Fibroblast of gingiva (primary cell): ENCODE results near the gene SSTR4.
"Not testable (repeated sequence)": the region's sequence is repeated elsewhere in the genome, so short reads cannot be mapped to it uniquely, and the experiment has no call there.

Experiments used
- DNase-seq: peaks from one replicate; pipeline ENCODE4 v3.0.0-alpha.2; 2011; ENCODE audit warnings: low read depth

SSTR4 gene, protein sequence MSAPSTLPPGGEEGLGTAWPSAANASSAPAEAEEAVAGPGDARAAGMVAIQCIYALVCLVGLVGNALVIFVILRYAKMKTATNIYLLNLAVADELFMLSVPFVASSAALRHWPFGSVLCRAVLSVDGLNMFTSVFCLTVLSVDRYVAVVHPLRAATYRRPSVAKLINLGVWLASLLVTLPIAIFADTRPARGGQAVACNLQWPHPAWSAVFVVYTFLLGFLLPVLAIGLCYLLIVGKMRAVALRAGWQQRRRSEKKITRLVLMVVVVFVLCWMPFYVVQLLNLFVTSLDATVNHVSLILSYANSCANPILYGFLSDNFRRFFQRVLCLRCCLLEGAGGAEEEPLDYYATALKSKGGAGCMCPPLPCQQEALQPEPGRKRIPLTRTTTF

GRCh38 chr20:23034721-23035671 lies at the start of gene SSTR4:
TSS of gene SSTR4 (plus strand) at chr20:23035312. CDS start at chr20:23035484, 172 bp downstream.
- DNase-seq, result no peak

- no peak for DNase-seq
Observed at GRCh38 chr20:22986601-22987000, 48.5 kb upstream of the SSTR4 start.

DNA sequence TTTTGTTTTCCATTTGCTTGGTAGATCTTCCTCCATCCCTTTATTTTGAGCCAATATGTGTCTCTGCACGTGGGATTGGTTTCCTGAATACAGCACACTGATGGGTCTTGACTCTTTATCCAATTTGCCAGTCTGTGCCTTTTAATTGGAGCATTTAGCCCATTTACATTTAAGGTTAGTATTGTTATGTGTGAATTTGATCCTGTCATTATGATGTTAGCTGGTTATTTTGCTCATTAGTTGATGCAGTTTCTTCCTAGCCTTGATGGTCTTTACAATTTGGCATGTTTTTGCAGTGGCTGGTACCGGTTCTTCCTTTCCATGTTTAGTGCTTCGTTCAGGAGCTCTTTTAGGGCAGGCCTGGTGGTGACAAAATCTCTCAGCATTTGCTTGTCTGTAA lies 43.7 kb upstream of the SSTR4 start:
- DNase-seq, result not testable (repeated sequence)

DNA sequence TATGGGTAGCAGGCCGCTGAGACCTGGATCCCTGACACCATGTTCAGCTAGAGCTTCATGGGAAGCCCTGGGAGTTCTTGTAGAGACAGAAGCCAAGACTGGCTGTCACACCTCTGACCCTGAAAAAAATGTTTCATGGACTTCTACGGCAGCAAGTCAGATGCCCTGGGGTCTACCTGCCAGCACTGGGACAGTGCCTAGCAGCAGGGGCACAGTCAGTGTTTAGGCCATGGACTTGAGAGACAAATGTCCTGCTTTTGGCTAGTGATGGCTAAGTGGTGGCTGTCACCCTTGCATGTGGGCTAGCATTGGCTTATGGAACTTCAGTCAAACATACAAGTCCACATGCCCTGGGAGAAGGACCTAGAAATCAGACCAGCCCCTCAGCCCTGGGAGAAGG lies 41.3 kb upstream of the SSTR4 start:
- DNase-seq, result no peak

- no peak for DNase-seq
Observed at GRCh38 chr20:22995923-22996322, 39.2 kb upstream of the SSTR4 start.

DNA sequence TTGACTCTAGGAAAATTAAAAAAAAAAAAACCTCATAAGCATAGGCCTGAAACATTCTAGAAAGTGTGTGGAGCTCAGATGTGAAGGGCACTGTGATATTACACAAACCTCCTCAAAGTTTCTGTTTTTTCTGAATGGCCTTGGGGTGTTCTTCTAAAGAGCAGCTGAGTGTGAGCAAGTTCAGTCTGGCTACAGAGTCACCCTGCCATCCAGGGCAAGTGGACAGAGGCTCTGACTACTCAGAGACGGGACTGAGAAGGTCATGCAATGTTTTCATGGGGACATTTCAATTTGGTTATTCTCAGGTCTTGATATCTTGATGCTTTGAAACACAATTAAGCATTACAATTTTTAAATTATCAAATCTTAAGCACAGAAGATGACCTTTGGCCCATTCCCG lies 36.6 kb upstream of the SSTR4 start:
- DNase-seq, result no peak

- DNase-seq, result peak; percentile 38
Observed at GRCh38 chr20:22999756-23000155, 35.4 kb upstream of the SSTR4 start.

DNA sequence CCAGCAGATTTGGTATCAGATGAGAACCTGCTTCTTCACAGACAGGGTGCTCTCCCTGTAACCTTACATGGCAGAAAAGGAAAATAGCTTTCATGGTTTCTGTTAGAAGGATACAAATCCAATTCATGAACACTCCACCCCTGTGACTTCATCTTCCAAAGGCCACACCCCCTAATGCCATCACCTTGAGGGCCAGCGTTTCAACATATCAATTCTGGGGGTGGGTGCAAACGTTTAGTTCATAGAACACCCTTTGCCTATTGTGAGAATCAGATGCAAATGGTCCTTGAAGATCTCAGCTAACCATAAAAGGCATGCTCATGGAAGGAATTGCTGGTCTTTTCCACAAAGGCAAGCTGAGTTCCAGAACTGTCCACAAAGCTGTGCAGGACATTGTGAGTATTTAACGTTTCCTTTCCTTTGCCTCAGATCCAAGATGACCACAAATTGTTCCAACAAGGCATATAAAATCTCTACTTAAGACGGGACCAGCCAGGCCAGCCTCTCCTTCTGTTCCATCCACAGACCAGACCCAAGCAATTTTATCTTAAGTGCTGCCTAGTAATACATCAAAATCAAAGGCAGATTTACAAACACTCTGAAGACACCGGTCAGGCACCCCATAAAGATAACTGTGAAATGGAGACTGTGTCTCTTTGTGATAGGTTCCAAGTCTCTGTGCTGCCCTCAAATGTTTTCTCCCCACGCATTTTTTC lies 34.7 kb upstream of the SSTR4 start:
- DNase-seq, result no peak

DNA sequence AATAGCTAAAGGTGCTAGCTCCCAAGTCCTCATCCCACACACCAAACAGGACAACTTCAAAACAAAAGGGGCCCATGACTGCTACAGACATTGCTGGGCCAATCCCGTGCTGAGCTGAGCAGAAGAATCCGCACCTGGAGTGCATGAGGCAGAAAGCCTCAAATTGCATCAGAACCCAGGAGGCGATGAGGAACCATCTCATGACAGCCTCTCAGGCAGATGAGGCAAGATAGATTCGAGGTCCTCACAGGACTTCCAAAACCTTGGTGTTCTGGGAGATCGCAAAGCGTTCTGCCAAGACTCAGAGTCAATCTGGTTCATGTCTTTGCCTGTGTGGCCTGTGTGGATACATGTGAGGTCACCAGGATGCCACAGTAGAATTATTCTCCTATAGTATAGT lies 32.8 kb upstream of the SSTR4 start:
- DNase-seq, result no peak

GRCh38 chr20:23003077-23003635 lies 32.0 kb upstream of the SSTR4 start:
- no peak for DNase-seq

- DNase-seq, result no peak
Observed at GRCh38 chr20:23003881-23004460, 31.1 kb upstream of the SSTR4 start.

- DNase-seq, result no peak
Observed at GRCh38 chr20:23005776-23006175, 29.3 kb upstream of the SSTR4 start.

DNA sequence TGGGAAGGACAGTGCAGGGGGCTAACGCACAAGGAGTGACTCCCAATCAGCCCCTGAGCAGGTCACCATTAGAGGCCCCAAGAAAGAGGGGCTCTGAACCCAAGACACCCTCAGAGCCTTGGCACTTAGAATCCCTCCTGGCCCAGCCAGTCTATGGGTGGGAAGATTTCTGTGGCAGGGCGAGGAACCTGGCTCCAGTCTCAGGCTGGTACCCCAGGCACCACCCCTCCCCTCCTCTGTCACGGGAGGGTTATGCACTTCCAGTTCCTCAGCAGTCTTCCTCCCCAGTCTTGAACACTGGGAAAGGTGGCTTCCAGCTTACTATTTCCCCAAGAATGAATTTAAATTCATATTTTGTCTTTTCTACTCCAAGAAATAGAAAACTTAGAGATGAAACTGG lies 27.6 kb upstream of the SSTR4 start:
- DNase-seq, result no peak

DNA sequence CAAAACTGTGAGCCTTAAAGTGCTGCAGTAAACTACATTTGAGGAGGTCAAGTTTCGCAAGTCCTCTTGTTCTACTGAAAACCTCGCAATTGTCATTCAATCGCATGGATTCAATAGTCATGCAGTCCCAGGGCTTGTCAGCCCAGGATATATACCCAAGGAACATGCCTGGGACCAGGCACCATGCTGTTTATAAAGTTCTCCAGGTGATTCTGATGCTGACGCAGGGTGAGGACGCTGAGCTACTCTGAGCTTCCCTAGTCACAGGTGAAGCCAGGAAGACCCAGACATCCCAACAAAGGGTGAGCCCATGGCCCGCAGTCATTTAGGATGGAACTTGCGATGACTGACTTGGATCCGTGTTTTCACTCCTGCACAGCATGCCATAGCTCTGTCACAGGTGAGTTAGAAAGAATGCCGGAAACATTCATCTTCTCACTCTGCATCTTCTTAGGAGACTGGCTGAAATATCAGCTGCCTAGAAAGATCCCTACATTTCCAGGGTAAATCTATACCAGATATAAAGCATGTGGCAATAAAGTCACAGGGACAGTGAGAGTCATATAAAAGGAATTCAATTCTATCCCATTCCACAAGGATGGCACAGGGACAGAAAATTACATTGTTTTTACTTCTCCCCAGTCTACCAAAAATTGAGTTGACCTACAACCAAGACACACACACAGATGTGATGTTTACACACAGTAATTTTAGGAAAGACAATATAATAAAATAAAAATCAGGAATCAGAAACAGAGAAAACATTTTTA lies 27.0 kb upstream of the SSTR4 start:
- no peak for DNase-seq

DNA sequence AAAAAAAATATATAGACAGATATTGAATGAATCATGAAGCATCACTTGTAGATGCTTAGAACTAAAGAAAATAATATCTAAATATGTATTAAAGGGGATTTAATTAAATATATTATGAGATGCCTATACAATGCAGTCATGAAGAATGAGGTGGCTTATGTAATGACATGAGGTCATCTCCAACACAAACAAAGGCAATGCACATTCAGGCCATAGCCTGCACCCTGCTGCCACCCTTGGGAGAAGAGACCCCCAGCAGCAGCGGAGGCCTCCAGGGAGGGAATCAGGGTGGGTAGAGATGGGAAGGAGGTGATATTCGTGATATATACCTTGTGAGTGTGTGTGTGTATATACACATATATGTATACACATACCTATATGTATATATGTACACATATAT lies 26.4 kb upstream of the SSTR4 start:
- DNase-seq, result no peak

- no peak for DNase-seq
Observed at GRCh38 chr20:23009636-23010035, 25.5 kb upstream of the SSTR4 start.

GRCh38 chr20:23010096-23010495 lies 25.0 kb upstream of the SSTR4 start:
- no peak for DNase-seq

DNA sequence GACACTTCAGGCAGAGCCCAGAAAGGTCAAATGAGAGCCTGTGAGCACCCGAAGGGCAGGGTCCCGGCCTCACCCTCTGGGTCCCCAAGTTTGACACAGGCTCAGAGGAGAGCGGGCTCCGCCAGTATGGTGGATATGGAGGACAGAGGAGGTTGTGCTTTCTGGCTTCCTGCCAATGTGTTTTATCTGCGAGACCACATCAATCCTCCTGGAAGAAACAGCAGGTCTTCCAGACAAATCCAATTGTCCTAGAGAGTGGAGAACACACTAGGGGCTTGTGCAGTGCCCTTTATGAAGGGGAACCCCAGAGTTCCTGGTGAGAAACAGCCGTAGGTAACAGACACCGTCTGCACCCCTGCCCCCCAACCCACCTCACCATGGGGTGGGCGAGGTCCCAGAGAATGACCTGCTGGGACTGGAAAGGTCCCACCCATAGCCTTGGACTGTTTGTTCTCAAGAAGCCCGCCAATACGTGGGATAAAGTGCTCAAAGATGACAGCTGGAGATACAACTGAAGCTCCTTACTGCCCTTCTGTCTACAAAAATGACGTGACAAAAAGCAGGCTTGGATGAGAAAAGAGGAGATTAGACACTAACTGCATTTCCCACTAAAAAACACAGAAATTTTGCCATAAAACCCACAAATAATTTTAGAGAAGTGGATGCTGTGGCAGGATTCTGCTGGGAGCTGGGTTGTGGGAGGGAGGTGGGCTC lies 23.9 kb upstream of the SSTR4 start:
- DNase-seq, result no peak

DNA sequence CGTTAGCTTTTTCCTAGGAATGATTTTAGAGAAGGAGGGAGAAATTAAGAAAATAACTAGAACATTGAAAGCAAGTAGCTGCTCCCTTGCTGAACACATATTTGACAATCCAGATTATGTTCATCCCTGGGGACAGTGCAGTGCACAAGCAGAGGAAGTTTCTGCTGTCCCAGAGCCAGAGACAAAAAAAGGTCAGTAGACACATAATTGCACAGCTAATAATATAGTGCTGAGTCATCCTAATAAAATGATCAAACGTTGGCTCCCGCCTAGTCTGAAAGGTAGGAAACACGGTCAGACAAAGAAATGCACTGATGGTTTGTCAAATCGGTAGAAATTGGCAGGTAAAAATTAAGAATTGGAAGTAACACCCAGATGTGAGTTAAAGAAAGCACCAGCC lies 21.7 kb upstream of the SSTR4 start:
- no peak for DNase-seq

DNA sequence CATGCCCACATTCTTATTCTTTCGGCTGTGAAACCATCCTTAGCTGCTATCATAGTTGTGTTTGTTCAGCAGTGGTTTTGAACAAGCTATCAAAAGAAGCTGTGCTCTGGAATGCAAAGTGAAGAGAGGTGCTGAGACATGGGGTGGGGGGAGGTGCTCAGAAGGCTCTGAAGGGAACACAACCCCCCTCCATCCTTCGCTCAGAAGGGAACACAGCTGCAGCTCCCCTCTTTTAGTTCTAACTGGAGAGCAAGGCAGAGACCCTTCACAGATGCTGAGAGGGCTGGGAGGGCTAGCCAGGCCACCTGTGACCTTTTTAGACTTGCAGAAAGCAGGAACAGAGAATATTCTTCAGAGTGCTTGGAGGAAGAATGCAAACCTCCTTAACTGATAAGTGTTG lies 17.6 kb upstream of the SSTR4 start:
- no peak for DNase-seq
